NCI-H1436 treated with DMSO at 0.1 percent for 48 hours (cell line): ENCODE measurements around the gene MCM3AP.

Experiments used
- DNase-seq: peaks from one replicate; lab custom pipeline; 2025; lab: John Stamatoyannopoulos, UW

MCM3AP gene

GRCh38 chr21:46217511-46218196, 67.8 kb downstream of the MCM3AP start:
- DNase-seq: no peak

- no peak for DNase-seq
Observed at GRCh38 chr21:46216132-46216747, 69.2 kb downstream of the MCM3AP start.

- no peak for DNase-seq
Observed at GRCh38 chr21:46215436-46216131, 69.8 kb downstream of the MCM3AP start.

GRCh38 chr21:46214478-46215340, 70.7 kb downstream of the MCM3AP start:
- no peak for DNase-seq

GRCh38 chr21:46213620-46214286, 71.7 kb downstream of the MCM3AP start:
- DNase-seq: no peak

GRCh38 chr21:46212721-46213484, 72.5 kb downstream of the MCM3AP start:
- no peak for DNase-seq

- no peak for DNase-seq
Observed at GRCh38 chr21:46211786-46212720, 73.4 kb downstream of the MCM3AP start.

GRCh38 chr21:46211376-46211775, 74.0 kb downstream of the MCM3AP start:
- no peak for DNase-seq

- no peak for DNase-seq
Observed at GRCh38 chr21:46210378-46211136, 74.9 kb downstream of the MCM3AP start.

GRCh38 chr21:46208761-46209721, 76.4 kb downstream of the MCM3AP start:
- no peak for DNase-seq

GRCh38 chr21:46207920-46208591, 77.4 kb downstream of the MCM3AP start:
- no peak for DNase-seq

- DNase-seq: no peak
Observed at GRCh38 chr21:46207006-46207919, 78.1 kb downstream of the MCM3AP start.

GRCh38 chr21:46206163-46207005, 79.0 kb downstream of the MCM3AP start:
- DNase-seq: no peak

- peak; percentile 27 for DNase-seq
Observed at GRCh38 chr21:46205766-46206162, 79.6 kb downstream of the MCM3AP start.

GRCh38 chr21:46205166-46205565, 80.2 kb downstream of the MCM3AP start:
- DNase-seq: no peak
